T-helper 2 cell (primary cell): Measurements from ENCODE around the gene PDE2A.

Experiments used
- DNase-seq, 5 experiments: peaks; one replicate each; pipeline versions ENCODE4 v3.0.0 to v3.0.0-alpha.2; 2012 to 2022

PDE2A gene

DNA sequence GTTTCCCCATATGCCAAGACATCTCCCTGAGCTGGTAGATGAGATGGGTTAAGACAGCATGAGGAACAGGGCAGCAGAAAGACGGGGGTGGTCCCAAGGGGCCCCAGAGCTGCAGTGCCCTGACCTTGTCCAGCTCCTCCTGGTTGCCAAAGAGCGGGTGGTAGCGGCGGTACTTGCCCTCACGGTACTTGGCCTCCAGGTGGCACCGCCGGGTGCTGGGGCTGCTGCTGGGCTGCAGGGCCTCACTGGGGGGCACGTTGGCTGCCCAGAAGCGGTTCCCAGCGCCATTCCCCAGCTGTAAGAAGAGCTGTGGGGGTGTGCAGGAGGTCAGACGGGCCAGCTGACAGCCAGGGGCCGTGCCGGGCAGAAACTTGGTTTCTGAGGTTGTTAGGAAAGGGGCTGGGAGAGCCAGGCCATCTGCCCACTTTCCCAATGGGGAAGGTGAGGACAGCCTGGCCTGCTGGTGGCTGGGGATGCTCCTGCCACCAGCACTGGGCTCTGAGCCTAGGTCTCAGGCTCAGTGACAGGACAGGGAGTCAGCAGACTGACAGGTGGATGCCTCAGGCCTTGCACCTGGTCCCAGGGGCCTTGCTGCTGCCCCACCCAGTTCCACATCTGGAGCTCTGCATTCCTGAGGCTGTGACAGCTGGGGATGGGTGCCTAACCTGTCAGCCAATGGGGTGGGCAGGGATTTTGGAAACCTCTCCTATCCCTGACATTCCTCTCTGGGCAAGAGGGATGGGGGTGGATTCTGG is 30.0 kb upstream of the PDE2A start:
- no peak for DNase-seq

GRCh38 chr11:72703267-72704008 is 29.2 kb upstream of the PDE2A start:
- no peak for DNase-seq

GRCh38 chr11:72702577-72703241 is 28.5 kb upstream of the PDE2A start:
- no peak for DNase-seq

DNA sequence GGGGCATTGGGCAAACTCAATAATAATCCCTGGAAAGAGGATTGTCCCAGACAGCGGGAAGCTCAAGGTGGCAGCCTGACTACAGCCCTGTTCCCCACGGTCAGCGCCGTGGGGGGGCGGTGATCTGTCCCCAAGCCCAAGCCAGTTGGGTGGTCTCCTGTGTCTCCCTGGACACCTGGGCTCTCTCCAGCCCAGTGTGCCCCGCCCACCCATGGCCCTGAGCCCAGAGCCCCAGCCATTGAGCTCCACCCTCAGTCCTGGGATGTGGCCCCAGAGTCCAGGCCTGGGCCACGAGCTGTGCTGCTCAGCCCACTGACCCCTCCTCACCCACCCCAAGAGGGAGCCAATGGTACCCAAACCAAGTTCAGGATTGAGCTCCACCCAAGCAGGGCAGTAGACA is 27.9 kb upstream of the PDE2A start:
- no peak for DNase-seq

DNA sequence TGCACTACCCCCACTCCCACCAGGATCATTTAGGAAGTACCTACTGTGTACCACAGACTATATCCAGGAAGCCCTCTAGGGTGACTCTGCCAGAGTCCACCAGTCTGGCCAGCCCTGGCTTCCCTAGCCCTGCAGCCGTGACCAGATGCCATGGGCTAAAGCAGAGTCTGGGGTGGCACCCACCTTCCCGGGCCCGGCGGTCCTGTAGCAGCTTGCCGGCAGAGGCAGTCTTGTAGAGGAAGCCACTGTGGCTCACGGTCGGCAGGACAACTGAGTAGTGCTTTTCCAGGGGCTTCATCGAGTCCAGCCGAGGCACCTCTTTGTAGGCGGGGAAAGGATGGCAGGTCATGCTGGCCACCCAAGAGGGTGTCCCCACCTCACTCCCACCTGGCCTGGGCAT is 27.2 kb upstream of the PDE2A start:
- DNase-seq: no peak

DNA sequence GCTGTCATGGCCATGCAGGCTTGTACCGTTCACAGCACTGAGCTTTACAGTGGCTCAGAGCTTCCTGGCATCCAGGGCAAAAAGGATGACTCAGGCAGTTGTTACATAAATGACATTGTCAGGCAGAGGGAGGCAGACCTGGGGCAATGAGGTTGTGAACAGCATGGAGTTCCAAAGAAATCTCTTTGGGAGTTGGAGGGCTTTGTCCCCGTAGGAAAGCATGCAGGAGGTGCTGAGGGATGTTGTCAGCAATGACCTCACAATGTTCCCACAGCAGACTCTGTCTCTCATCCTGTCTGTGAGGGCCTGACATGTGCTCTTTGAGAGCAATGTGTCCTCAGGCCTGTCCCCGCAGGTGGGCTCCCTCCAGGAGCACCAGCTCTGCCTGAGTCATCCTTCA is 25.9 kb upstream of the PDE2A start:
- no peak for DNase-seq

- no peak for DNase-seq
Measured at GRCh38 chr11:72697814-72698213, 23.6 kb upstream of the PDE2A start.

DNA sequence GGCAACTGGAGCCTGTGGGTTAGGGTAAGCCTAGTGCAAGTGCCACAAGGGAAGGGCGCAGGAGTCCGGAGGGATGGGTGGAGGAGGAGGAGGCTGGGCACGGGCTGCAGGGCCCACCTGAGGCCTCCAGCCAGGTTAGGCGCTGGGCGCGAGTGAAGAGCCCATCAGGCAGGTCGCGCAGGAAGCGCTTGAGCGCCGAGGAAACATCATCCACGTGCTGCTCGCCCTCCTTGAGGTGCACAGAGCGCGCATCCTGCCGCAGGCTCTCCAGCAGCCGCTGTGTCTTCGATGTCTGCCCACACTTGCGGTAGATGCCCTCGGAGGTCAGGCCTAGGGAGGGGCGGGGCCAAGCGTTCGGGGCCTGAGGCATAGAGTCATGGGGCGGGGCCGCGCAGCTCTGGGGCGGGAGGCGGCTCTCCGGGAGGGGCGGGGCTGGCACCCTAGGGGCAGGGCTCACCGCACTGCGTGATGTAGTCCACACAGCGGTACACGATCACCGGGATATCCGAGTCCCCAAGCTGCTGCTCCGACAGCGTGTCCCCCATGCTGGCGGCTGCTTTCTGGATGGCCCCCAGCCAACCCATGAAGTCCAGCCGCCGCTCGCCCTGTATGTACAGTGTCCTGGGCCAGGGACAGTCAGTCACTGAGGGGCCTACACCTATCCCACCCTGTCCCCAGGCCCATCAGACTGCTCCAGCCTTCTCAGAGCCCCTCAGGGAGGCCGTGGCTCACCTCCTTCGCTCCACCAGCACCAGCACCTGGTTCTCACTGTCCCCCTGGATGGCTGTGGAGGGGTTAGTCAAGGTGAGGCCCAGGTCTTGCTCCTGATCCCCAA is 22.9 kb upstream of the PDE2A start:
- DNase-seq: no peak

DNA sequence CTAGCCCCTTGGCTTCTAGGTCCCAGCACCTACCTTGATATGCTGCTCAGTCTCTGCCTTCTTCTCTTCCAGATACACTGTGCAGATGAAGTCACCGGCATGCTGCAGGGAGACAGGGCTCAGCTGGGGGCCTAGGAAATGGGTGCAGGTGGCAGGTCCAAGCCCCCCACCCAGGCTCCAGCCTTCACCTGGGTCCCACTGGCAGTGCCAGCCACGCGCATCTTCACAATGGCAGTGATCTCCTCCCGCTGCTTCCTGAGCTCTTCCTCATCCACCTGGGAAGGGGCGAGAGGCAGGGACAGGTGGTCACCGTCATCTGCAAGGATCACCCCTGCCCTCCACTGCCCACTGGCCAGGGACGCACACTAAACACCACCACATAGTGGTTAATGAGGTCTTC is 21.1 kb upstream of the PDE2A start:
- no peak for DNase-seq

DNA sequence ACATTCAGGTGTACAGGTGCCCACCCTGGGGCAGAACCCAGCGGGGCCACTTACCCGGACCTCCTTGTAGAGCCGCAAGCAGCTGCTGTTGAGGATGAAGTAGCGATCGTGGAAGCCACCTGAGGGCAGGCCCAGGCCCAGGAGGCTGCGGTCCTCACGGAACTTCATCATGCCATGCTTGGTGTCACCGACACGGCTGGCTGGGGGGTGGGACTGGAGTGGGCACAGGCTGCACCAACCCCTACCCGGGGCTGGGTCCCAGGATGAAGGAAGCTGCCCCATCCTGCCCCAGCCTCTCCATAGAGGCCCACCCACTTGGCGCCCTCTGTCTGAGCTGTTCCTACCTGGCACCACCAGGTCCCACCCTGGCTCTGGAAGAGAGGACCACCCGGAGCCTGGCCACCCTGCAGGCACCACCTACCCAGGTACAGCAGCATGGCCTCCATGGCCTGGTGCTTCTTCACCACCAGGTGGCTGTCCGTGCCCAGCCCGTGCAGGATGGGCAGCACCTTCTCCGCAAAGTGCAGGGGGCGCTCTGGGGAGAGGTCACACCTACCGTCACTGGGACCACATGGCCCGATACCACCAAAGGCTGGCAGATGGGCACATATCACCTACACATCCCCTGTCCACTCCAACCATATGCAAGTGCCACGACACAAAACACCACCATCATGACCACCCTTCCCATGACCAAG is 19.2 kb upstream of the PDE2A start:
- DNase-seq: no peak

DNA sequence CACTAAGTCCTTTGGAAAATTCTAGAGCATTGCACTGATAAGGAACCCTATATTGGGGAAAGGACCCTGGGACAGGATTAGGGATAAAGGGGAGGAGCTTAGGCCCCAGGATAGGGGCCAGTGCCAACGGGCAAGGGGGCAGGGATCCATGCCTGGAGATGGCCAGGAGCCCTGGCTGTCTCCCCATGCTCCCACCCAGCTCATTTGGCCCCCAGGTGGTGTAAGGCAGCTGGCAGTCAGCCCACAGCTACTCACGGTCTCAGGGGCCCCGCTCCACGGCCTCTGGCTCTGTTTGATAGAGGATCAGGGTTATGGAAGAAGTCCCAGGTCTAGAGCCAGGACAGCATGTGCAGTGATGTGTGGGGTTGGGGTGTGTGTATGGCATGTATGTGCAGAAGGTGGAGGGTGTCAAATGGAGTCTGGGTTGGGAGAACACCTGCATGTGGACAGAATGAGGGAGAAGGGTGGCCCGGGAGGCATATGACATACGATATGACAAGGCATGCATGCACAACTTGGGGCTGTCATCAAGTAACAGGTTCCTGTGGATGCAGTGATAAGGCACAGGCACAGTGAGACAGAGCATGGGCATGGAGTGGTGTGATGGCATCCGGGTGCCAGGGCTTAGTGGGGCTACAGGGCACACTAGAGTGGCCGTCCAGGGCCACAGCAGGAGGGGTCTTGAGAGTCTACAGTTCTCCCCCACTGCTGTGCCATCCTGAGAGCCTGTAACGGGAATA is 18.4 kb upstream of the PDE2A start:
- no peak for DNase-seq

- no peak for DNase-seq
Measured at GRCh38 chr11:72690166-72690565, 15.9 kb upstream of the PDE2A start.

GRCh38 chr11:72688929-72689328 is 14.7 kb upstream of the PDE2A start:
- DNase-seq: no peak

GRCh38 chr11:72688486-72688885 is 14.3 kb upstream of the PDE2A start:
- no peak for DNase-seq

- DNase-seq: no peak
Measured at GRCh38 chr11:72687326-72687725, 13.1 kb upstream of the PDE2A start.

DNA sequence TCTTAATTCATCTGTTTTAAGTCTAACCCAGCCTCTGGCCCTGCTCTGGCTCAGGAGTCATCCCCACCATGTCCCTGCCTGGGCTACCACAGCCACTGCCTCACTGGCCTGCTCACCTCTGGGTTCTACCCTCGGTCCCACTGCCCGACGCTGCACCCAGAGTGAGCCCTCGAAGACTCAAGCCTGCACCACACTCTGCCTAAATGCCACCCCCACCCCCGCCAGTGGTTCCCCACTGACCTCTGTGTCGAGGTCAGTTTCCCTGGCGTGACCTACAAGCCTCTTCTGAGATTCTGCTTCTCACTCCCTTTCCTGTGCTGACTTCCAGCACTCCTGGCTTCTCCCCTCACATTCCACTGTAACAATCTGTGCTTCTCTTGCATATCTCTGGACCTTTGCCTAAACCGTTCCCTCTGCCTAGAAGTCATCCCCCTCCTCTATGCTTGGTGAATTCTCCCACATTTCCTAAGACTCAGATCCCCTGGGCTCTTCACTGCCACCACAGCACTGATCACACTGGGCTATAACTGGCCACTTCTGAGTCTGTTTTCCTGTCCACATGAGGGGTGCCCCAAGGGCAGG is 12.5 kb upstream of the PDE2A start:
- no peak for DNase-seq

- DNase-seq: peak in 2 of 5 experiments; percentile 49 to 58
Measured at GRCh38 chr11:72685560-72686480, 11.6 kb upstream of the PDE2A start.

GRCh38 chr11:72684236-72684912 is 10.2 kb upstream of the PDE2A start:
- peak in 3 of 5 experiments; percentile 13 to 44 (median 32) for DNase-seq

- peak in 4 of 5 experiments; percentile 28 to 65 (median 48) for DNase-seq
Measured at GRCh38 chr11:72683782-72684200, 9.6 kb upstream of the PDE2A start.
